Endothelial cell of umbilical vein (primary cell): ENCODE data around the gene ETFA. TPM values are rescaled to one million over a fixed set of nuclear protein-coding genes. Genes with fewer than 3 reads are reported as not detected.

Experiments used
- BruUV-seq: library from RNA; stranded (reverse); fragments of 400-500 nt; replicated peaks from 2 replicates; lab custom pipeline; 2021; lab: Mats Ljungman, UMichigan
- CTCF ChIA-PET: fragments of 300-600, 350-600 bp; sonication (Branson Sonifier 250); formaldehyde crosslinking; loops from one replicate; lab custom pipeline; 2021; ENCODE audit warnings: antibody characterized with exemption, inconsistent platforms; lab: Charles Lee
- POLR2A ChIA-PET: fragments of 300-600, 350-600 bp; sonication (Branson Sonifier 250); formaldehyde crosslinking; loops from one replicate; lab custom pipeline; 2021; ENCODE audit warnings: antibody characterized with exemption, inconsistent platforms; lab: Charles Lee
- DNase-seq: peaks from one replicate; pipeline ENCODE4 v3.0.0-alpha.2; 2011; ENCODE audit warnings: low read depth, low spot score
- FAIRE-seq: peaks from 2 replicates; lab custom pipeline; 2011; peaks lifted over from hg19 to GRCh38; lab: Jason Lieb, UNC
- H2AFZ ChIP-seq: 2 replicates; pipeline ENCODE4 v1.6.0; 2012; ENCODE audit warnings: low read depth, low read length, control low read depth, inconsistent platforms
- H3K27ac ChIP-seq: 2 replicates; pipeline ENCODE4 v1.5.1; 2011; ENCODE audit warnings: low read depth, mild to moderate bottlenecking, control low read depth, low read length, moderate library complexity; ENCODE audit not compliant: insufficient read depth
- H3K27me3 ChIP-seq, 2 experiments: 2 replicates each; pipeline versions ENCODE4 v1.6.0 to v1.6.1; 2011; ENCODE audit warnings: low read length in 2 of 2, mixed read lengths in 1 of 2; ENCODE audit not compliant: control insufficient read depth in 2 of 2, insufficient read depth in 2 of 2
- H3K36me3 ChIP-seq, 2 experiments: 2 replicates in 1 of 2; 3 replicates in 1 of 2; pipeline ENCODE4 v1.5.1; 2011; ENCODE audit warnings: low read length in 2 of 2, mild to moderate bottlenecking in 1 of 2, moderate library complexity in 1 of 2; ENCODE audit not compliant: control insufficient read depth in 2 of 2, insufficient read depth in 2 of 2; ENCODE audit errors: extremely low read depth in 1 of 2
- H3K4me1 ChIP-seq: 3 replicates; pipeline ENCODE4 v1.5.1; 2011; ENCODE audit warnings: mild to moderate bottlenecking, low read length; ENCODE audit not compliant: control insufficient read depth, insufficient read depth; ENCODE audit errors: extremely low read depth
- H3K4me2 ChIP-seq: 2 replicates; pipeline ENCODE4 v1.6.1; 2011; ENCODE audit warnings: low read length, control low read depth, mixed read lengths; ENCODE audit not compliant: insufficient read depth
- H3K4me3 ChIP-seq, 3 experiments: fragments of 200-600 bp in 1 of 3; sonication (generic), shearing (Covaris generic) in 1 of 3; replicated peaks in 1 of 3; 2 replicates each; pipeline ENCODE4 v1.5.1; 2011 to 2016; ENCODE audit warnings: control low read depth in 3 of 3, low read length in 3 of 3, mild to moderate bottlenecking in 2 of 3, inconsistent platforms in 1 of 3, low read depth in 1 of 3, moderate library complexity in 1 of 3; ENCODE audit not compliant: insufficient read depth in 1 of 3
- H3K79me2 ChIP-seq: 2 replicates; pipeline ENCODE4 v1.6.0; 2012; ENCODE audit warnings: low read length, inconsistent platforms; ENCODE audit not compliant: control insufficient read depth, insufficient read depth
- H3K9ac ChIP-seq: replicated peaks from 2 replicates; pipeline ENCODE3; 2011; ENCODE audit warnings: low read length, control low read depth; ENCODE audit not compliant: insufficient read depth; ENCODE audit errors: extremely low read depth
- H3K9me1 ChIP-seq: replicated peaks from 3 replicates; pipeline ENCODE4 v1.6.0; 2011; ENCODE audit warnings: mild to moderate bottlenecking, low read length; ENCODE audit not compliant: control insufficient read depth, insufficient read depth; ENCODE audit errors: extremely low read depth
- H3K9me3 ChIP-seq: replicated peaks from 2 replicates; pipeline ENCODE4 v1.5.1; 2012; ENCODE audit warnings: low read length, inconsistent platforms; ENCODE audit not compliant: control insufficient read depth, insufficient read depth
- H4K20me1 ChIP-seq: replicated peaks from 2 replicates; pipeline ENCODE3; 2011; ENCODE audit warnings: mild to moderate bottlenecking, low read length; ENCODE audit not compliant: control insufficient read depth, insufficient read depth; ENCODE audit errors: extremely low read depth
- CTCF ChIP-seq, 2 donors: IDR thresholded peaks; 1 replicate in 1 of 2; 2 replicates in 1 of 2; pipeline ENCODE4 v1.5.1; 2011; ENCODE audit warnings: low read length in 2 of 2, mild to moderate bottlenecking in 2 of 2, moderate library complexity in 2 of 2, control low read depth in 1 of 2, inconsistent platforms in 1 of 2, low read depth in 1 of 2; ENCODE audit not compliant: insufficient read depth in 1 of 2; ENCODE audit errors: extremely low read depth in 1 of 2
- EZH2 ChIP-seq: IDR thresholded peaks from 2 replicates; pipeline ENCODE4 v1.6.1; 2012; ENCODE audit warnings: borderline replicate concordance, low read depth, mild to moderate bottlenecking, moderate library complexity, low read length, inconsistent platforms; ENCODE audit not compliant: severe bottlenecking
- FOS ChIP-seq: IDR thresholded peaks from 2 replicates; pipeline ENCODE4 v1.6.1; 2011; ENCODE audit warnings: mild to moderate bottlenecking, low read length, moderate library complexity, borderline replicate concordance; ENCODE audit not compliant: insufficient read depth
- GATA2 ChIP-seq: IDR thresholded peaks from 2 replicates; pipeline ENCODE4 v1.7.0; 2011; ENCODE audit warnings: low read depth, mild to moderate bottlenecking, moderate library complexity, mixed read lengths, low read length; ENCODE audit not compliant: insufficient read length, insufficient read depth
- JUN ChIP-seq: IDR thresholded peaks from 2 replicates; pipeline ENCODE4 v1.6.1; 2011; ENCODE audit warnings: borderline replicate concordance, low read depth; ENCODE audit not compliant: insufficient read length, insufficient read depth
- MAX ChIP-seq: IDR thresholded peaks from 2 replicates; pipeline ENCODE4 v1.6.1; 2011; ENCODE audit not compliant: insufficient read depth, insufficient read length
- MYC ChIP-seq: IDR thresholded peaks from one replicate; pipeline ENCODE4 v1.6.1; 2011; ENCODE audit warnings: mild to moderate bottlenecking, low read depth, low read length
- POLR2A ChIP-seq: IDR thresholded peaks from 2 replicates; pipeline ENCODE4 v1.6.1; 2012; ENCODE audit warnings: low read depth, mild to moderate bottlenecking, control low read depth, low read length
- POLR2AphosphoS5 ChIP-seq: IDR thresholded peaks from 2 replicates; pipeline ENCODE4 v1.6.1; 2012; ENCODE audit warnings: low read depth, mild to moderate bottlenecking, control low read depth, low read length, moderate library complexity; ENCODE audit not compliant: insufficient read depth
- dilution Hi-C: fragments of 300-500 bp; cut with MboI; formaldehyde crosslinking; loops from one replicate; pipeline ENCODE4 v1.15.0; 2019; ENCODE audit warnings: low sequenced_read_pairs; ENCODE audit not compliant: extremely low pct_ligation_motif_present
- intact Hi-C: fragments of 100-400 bp; cut with micrococcal nuclease; formaldehyde crosslinking; loops from one replicate; pipeline ENCODE4 v1.10.0; 2022
- polyA plus RNA-seq, 4 experiments: library from polyadenylated mRNA; depleted of rRNA in 3 of 4; stranded (reverse) in 3 of 4; unstranded in 1 of 4; fragments of >200 nt; gene quantifications; 2 replicates each; pipeline versions ENCODE4 v1.2.1 to v1.2.3, GENCODE V29; 2011 to 2012; ENCODE audit warnings: missing spikeins in 1 of 4
- total RNA-seq: library from RNA; stranded (reverse); gene quantifications from 2 replicates; pipeline ENCODE4 v1.2.3, GENCODE V29; 2021

ETFA gene
- total and polyA plus RNA-seq, 2 donors (not counting 3 experiments of a cell fraction or from before 2014, with no cell fraction given), result 102 to 116 TPM

- H3K27ac ChIP-seq, result no peak overlapping the region
- dilution Hi-C loops, result no loop called here
- CTCF ChIA-PET, result interaction anchor here (2.0 kb wide), 1 partner anchor 21 kb away, joined by 9 read pairs; no protein-coding TSS in a partner anchor
- H3K9me3 ChIP-seq, result no peaks in the 10 kb centered on the region
- H3K36me3 ChIP-seq, result no peaks in the 10 kb centered on the region
- POLR2A ChIA-PET, result no interaction called here
- no TSS peak for BruUV-seq
- peak overlapping the region in 1 of 3 experiments; percentile 86 for H3K4me3 ChIP-seq
- H3K9me1 ChIP-seq, result no peaks in the 10 kb centered on the region
- TF ChIP-seq GATA2 (no peak), JUN (no peak), POLR2A (no peak), CTCF (IDR thresholded peaks at IDR 0.05; ENCODE audit: extremely low read depth in 1 of 2, insufficient read depth in 1 of 2, low read depth in 1 of 2, low read length in 2 of 2) (no peak)
- FAIRE-seq, result no peak
- peak; percentile 50 for DNase-seq
- no peaks in the 10 kb centered on the region for H3K27me3 ChIP-seq
- peaks cover 16% of the 10 kb centered on the region for H4K20me1 ChIP-seq
- H3K4me1 ChIP-seq, result peaks cover 19% of the 10 kb centered on the region
- H3K79me2 ChIP-seq, result peaks cover 52% of the 10 kb centered on the region
- no peak overlapping the region for H2AFZ ChIP-seq
- peak overlapping the region; percentile 99 for H3K4me2 ChIP-seq
- peak overlapping the region; percentile 94 for H3K9ac ChIP-seq
- intact Hi-C loops, result loop anchor here (5.0 kb wide), 1 partner anchor 72 kb away; no protein-coding TSS in a partner anchor
Measured at GRCh38 chr15:76309601-76310330, 1.5 kb downstream of the ETFA start.

- dilution Hi-C loops (no loop called here), intact Hi-C loops (no loop called here)
- H3K9me1 ChIP-seq, result no peaks in the 10 kb centered on the region
- TF ChIP-seq JUN, result no peak
- TF ChIP-seq GATA2, result no peak
- no peak for TF ChIP-seq EZH2
- TF ChIP-seq MAX, result no peak
- TF ChIP-seq MYC, result no peak
- no peak for TF ChIP-seq FOS
- TF ChIP-seq POLR2AphosphoS5, result no peak
- TF ChIP-seq POLR2A, result no peak
- no peak for TF ChIP-seq CTCF (IDR thresholded peaks at IDR 0.05; ENCODE audit: extremely low read depth in 1 of 2, insufficient read depth in 1 of 2, low read depth in 1 of 2, low read length in 2 of 2)
- no peaks in the 10 kb centered on the region for H3K27me3 ChIP-seq
- H3K9ac ChIP-seq, result no peak overlapping the region
- no peaks in the 10 kb centered on the region for H3K36me3 ChIP-seq
- ChIA-PET CTCF (no interaction called here), POLR2A (no interaction called here)
- no peak overlapping the region for H2AFZ ChIP-seq
- H3K79me2 ChIP-seq, result peaks cover 77% of the 10 kb centered on the region
- FAIRE-seq (no peak), DNase-seq (no peak)
- H3K9me3 ChIP-seq, result no peaks in the 10 kb centered on the region
- H3K27ac ChIP-seq, result no peak overlapping the region
- no peak overlapping the region for H3K4me3 ChIP-seq
- BruUV-seq, result no TSS peak
- H4K20me1 ChIP-seq, result peaks cover 20% of the 10 kb centered on the region
- H3K4me1 ChIP-seq, result no peaks in the 10 kb centered on the region
- no peak overlapping the region for H3K4me2 ChIP-seq
Measured at GRCh38 chr15:76303909-76304308, 7.4 kb downstream of the ETFA start.
